HG03439 (cell line): ENCODE measurements around the gene PSPH.
"Not testable (repeated sequence)": the region's sequence is repeated elsewhere in the genome, so short reads cannot be mapped to it uniquely, and the experiment has no call there.

Experiments used
- ATAC-seq: cut with Tn5 transposase; IDR thresholded peaks from one replicate; pipeline ENCODE4 v1.9.1; 2021; ENCODE audit warnings: mild to moderate bottlenecking, moderate library complexity; ENCODE audit not compliant: unreplicated experiment

The PSPH gene

DNA sequence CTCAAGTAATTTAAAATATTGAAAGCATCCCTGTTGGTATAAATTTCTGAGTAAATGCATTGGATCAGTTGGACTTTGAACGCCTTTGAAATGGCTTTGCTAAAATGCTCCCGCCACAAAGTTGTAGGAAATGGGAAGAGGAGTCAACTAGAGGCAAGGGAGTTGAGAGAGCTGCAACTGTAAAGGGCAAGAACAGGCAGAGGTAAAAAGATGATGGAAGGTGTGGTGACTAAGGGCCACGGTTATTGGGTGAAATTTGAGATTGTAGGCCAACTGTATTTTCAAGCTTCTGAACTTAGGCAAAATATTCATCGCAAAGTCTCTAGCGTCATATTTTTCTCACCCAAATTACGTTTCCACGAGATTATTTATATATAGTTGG, 12.2 kb upstream of the PSPH start:
- no peak for ATAC-seq

- no peak for ATAC-seq
These were observed 11.1 kb upstream of the PSPH start for GRCh38 chr7:56062382-56062781.

DNA sequence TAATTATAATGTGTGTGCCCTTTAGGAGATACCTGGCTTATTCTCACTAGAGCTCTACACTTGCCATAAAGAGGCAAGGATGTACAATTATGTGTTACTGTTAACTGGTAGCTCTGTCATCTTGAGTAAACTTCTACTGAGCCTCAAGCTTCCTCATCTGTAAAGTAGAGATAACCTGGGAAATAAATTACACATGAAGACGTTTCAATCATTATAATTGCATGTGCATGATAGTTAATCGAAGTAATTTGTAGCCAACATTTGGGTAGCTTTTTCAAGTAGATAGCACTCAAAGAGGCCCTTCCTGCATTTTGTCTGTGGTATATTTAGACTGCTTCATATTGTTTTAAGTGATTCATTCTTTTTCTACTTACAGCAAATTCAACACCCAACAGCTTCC, 2.7 kb upstream of the PSPH start:
- ATAC-seq = no peak

GRCh38 chr7:56053379-56053778, 2.1 kb upstream of the PSPH start:
- ATAC-seq = no peak

GRCh38 chr7:56051053-56051338, 248 bp downstream of the PSPH start:
- no peak for ATAC-seq

DNA sequence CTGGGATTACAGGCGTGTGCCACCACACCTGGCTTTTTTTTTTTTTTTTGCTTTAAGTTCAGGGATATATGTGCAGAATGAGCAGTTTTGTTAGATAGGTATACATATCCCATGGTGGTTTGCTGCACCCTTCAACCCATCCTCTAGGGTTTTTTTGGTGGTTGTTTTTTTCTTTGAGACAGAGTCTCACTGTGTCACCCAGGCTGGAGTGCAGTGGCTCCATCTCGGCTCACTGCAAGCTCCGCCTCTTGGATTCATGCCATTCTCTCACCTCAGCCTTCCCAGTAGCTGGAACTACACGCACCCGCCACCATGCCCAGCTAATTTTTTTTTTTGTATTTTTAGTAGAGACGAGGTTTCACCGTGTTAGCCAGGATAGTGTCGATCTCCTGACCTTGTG, 2.5 kb downstream of the PSPH start:
- not testable (repeated sequence) for ATAC-seq

DNA sequence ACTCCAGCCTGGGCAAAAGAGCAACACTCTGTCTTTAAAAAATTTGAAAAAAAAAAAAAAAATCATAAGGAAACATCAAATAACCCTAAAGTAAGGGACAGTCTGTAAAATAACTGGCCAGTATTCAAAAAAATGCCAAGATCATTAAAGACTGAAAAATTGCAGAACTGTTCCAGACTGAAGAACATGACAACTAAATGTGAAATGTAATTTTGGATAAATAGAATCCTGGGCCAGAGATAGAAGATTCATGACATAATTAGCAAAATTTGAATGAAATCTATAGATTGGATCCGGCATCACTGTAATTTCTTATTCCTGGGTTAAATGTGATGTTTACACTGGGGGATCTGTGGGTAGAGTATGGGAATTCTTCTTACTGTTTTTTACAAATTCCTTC, 3.0 kb downstream of the PSPH start:
- ATAC-seq = no peak

- not testable (repeated sequence) for ATAC-seq
These were observed 3.7 kb downstream of the PSPH start for GRCh38 chr7:56047446-56048116.

GRCh38 chr7:56046721-56047445, 4.4 kb downstream of the PSPH start:
- ATAC-seq = no peak

DNA sequence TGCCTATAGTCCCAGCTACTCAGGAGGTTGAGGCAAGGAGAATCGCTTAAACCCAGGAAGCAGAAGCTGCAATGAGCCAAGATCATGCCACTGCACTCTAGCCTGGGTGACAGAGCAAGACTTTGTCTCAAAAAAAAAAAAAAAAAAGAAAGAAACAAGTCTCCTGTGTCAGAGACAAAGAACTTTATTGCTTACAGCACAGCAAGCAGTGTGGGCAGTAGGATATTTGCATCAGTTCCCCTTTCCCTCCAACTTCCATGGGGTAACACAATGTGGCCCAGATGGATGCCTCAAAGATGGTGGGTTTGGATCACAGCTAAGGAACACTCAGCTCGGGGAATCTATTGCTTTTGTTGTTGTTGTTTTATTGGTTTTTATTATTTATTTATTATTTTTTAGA, 5.5 kb downstream of the PSPH start:
- ATAC-seq = not testable (repeated sequence)

DNA sequence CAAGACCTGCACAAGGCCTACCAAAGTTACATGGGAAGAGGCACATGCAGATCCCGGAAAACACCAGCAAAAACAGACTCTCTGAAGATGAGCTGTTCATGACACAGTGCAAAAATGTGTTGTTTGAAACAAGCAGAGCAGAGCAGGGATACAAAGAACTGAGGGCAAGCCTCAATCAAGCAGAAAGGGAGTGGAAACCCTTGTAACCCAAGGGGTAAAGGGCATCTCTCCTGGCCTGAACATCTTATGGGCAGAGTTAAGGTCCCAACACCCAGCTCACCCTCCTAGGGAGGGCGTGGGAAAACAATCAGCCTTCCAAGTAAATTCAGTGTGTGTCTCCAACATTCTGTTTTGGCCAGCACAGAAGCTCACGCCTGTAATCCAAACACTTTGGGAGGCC, 10.5 kb downstream of the PSPH start:
- no peak for ATAC-seq

DNA sequence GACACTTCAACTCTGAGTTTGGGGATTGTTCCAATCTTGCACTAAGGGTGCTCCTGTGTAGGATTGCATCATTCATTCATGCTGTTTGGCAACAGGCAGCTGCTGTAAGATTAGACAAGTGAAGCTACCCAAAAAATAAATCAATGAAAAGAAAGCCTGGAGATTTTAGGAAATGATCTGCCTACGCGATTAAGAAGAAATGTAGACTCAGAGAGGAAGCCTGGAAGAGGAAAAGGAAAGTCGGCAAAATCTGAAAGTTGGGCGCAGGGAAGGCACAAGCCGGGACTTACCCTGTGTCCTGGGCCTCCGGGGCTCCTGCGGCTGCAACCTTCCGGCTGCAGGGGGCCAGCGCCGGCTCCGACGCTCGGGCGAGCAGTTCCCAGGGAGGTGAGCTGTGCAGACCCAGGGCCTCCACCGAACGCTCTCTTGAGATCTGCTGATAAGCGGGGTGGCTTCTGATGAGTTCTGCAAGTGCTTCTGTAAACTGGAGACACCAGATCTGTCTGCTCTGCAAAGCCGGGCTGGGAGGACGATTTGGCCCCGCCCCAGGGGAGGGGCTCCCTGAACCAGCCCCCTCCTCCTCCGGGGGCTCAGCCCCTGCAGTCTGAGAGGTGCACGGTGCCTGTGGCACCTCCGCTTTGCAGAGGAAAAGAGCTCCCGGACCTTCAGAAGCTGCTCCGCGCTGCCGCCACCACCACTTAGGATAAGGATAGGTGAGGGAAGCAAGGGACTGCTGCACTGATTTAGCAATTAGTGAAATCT, 17.4 kb downstream of the PSPH start:
- peak; percentile 90 for ATAC-seq

DNA sequence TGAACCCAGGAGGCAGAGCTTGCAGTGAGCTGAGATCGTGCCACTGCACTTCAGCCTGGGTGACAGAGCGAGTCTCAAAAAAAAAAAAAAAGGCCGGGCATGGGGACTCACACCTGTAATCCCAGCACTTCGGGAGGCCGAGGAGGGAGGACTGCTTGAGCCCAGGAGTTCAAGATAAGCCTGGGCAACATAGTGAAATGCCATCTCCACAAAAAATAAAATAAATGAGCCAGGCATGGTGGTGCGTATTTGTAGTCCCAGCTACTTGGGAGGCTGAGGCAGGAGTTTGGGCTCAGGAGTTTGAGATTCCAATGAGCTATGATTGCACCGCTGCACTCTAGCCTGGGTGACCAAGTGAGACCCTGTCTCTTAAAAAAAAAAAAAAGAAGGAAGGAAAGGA, 18.7 kb downstream of the PSPH start:
- not testable (repeated sequence) for ATAC-seq

DNA sequence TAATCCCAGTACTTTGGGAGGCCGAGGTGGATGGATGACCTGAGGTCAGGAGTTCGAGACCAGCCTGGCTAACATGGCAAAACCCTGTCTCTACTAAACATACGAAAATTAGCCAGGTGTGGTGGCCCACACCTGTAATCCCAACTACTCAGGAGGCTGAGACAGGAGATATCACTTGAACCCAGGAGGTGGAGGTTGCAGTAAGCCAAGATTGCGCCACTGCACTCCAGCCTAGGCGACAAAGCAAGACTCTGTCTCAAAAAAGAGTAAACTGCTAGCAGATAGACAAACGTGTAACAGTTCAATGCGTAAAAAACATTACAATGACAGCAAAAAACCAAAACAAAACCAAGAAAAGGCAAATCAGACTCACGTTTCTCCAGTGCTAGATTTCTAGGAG, 19.7 kb downstream of the PSPH start:
- ATAC-seq = not testable (repeated sequence)

GRCh38 chr7:56030340-56030739, 20.9 kb downstream of the PSPH start:
- ATAC-seq = no peak

GRCh38 chr7:56028942-56029630, 22.2 kb downstream of the PSPH start:
- ATAC-seq = no peak

DNA sequence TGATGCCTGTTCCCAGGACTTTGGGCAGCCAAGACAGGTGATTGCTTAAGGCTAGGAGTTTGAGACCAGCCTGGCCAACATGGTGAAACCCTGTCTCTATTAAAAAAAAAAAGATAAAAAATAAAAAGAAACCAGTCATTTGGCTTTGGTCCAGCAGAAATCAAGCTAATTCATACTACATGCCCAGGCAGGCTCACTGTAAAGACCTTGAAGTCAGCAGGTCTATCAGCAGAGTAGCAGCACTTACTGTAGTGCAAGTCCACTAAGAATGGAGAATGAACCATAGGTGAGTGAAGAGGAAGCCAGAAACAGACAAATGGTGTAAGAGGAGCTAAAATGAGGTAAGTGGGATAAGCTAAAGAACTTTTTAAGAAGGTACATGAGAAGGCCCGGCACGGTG, 24.7 kb downstream of the PSPH start:
- ATAC-seq = no peak

DNA sequence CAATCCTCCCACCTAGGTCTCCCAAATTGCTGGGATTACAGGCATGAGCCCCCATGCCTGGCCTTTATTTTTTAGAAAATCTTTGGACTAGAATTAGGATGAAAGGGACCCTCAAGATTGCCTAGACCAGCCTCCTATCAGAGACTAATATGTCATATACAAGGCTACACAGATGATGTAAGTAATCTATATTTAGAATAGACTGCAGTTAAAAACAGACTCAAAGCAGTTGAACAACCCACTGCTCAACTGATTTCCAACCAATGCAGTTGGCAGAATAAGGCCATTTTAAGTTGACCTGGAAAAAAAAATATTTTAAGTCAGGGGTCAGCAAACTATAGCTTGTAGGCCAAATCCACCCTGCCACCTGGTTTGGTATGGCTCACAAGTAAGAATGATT, 27.7 kb downstream of the PSPH start:
- ATAC-seq = no peak

DNA sequence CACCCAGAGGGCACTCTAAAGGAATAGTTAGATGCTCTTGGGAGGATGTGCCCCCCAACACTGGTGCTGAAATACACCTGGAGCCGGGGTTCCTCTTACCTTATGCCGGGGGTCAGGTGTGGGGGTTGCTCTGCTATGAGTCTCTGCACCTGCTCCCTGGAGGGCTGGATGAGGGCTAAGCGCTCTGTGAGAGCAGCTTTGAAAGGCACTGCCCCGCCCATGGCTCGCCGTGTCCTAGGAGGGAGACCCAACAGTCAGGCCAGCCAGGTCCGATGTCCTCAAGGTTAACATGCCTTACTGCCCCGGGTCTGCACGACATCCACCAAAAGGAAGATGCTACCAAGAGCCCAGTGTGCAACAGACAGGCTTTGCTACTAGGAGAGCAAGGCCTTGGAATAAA, 31.7 kb downstream of the PSPH start:
- ATAC-seq = no peak

DNA sequence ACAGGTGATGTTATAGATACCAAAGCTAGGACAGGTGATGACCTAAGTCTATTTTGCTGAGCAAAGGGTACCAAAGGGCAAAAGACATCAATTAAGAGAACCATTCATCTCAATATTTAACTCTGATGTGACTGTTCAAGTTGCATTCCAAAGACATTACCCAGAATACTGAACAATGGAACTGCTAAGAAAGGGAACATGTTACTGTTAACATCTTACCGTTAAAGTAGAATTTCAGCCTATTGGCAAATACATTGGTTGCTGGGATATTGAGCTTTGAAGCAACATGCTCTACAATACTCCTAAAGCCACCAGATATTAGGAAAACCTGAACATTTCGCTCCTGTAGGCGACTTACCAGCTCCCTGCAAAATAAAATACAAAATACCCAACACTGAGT, 34.2 kb downstream of the PSPH start:
- ATAC-seq = not testable (repeated sequence)

DNA sequence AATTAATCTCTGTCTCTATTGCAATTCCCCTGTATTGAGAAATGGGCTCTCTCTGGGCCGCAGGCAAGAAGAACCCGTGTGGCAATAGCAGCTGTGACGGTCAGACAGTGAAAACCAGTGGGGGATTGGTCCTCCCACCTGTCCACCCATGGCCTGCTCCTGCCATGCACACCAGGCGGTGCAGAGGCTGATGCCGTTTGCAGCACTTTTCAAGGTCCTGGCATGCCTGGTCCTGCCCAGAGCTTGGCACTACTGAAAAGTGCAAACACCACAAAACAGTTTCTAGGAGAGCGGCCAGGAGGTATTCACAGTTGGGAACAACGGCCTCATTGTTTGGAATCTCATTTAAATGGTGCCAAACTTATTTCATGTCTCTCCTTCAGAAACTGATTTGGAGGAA, 41.5 kb downstream of the PSPH start:
- ATAC-seq = no peak

- no peak for ATAC-seq
These were observed 43.4 kb downstream of the PSPH start for GRCh38 chr7:56007891-56008290.
